WTC11 (cell line): ENCODE results near the gene PPP1CA. TPM values are rescaled to one million over a fixed set of nuclear protein-coding genes. Genes with fewer than 3 reads are reported as not detected.
A peak's percentile ranks its signal among the peaks of the same experiment; 100 is the strongest.

Experiments used
- ATAC-seq: fragments of 200-7000 bp; cut with Tn5 transposase; 2 replicates; pipeline ENCODE4 v1.10.0; 2021; ENCODE audit warnings: mild to moderate bottlenecking, moderate library complexity
- CTCF ChIA-PET: fragments of 300-600 bp; sonication (Branson Sonifier 250); formaldehyde crosslinking; loops from one replicate; lab custom pipeline; 2021; ENCODE audit warnings: antibody characterized with exemption; lab: Charles Lee
- POLR2A ChIA-PET: fragments of 350-600 bp; sonication (Branson Sonifier 250); formaldehyde crosslinking; loops from one replicate; lab custom pipeline; 2021; ENCODE audit warnings: antibody characterized with exemption; lab: Charles Lee
- DNase-seq: peaks from one replicate; pipeline ENCODE4 v3.0.0; 2021; ENCODE audit warnings: low spot score
- H3K27ac Mint-ChIP-seq: 2 replicates; pipeline ENCODE4 v1.8.0; 2021; ENCODE audit warnings: mixed read lengths
- H3K27me3 Mint-ChIP-seq: 2 replicates; pipeline ENCODE4 v1.8.0; 2021; ENCODE audit warnings: low read depth, mild to moderate bottlenecking, moderate library complexity, mixed read lengths
- H3K36me3 Mint-ChIP-seq: 2 replicates; pipeline ENCODE4 v1.8.0; 2021; ENCODE audit warnings: mixed read lengths
- H3K4me1 Mint-ChIP-seq: 2 replicates; pipeline ENCODE4 v1.8.0; 2022; ENCODE audit warnings: mixed read lengths
- H3K4me3 Mint-ChIP-seq: 2 replicates; pipeline ENCODE4 v1.8.0; 2021; ENCODE audit warnings: mild to moderate bottlenecking, moderate library complexity, mixed read lengths
- H3K9me3 Mint-ChIP-seq: 2 replicates; pipeline ENCODE4 v1.8.0; 2021; ENCODE audit warnings: mixed read lengths
- CTCF ChIP-seq: fragments of 200-600 bp; IDR thresholded peaks from 2 replicates; pipeline ENCODE4 v1.8.0; 2022; ENCODE audit warnings: antibody characterized with exemption
- ELF4 ChIP-seq: sonication (generic); formaldehyde crosslinking; IDR thresholded peaks from 2 replicates; pipeline ENCODE4 v1.8.1; 2022; ENCODE audit warnings: low read depth, mild to moderate bottlenecking, moderate library complexity, missing genetic modification reagents
- FOXJ3 ChIP-seq: sonication (generic); formaldehyde crosslinking; IDR thresholded peaks from 2 replicates; pipeline ENCODE4 v1.9.0; 2021; ENCODE audit warnings: missing genetic modification reagents, mild to moderate bottlenecking, borderline replicate concordance
- GTF2I ChIP-seq: fragments of 250-450 bp; sonication (Bioruptor Pico); conservative IDR thresholded peaks from 2 replicates; pipeline ENCODE4 v1.4.0; 2021; ENCODE audit warnings: mild to moderate bottlenecking
- JAZF1 ChIP-seq: fragments of 250-450 bp; sonication (Bioruptor Pico); IDR thresholded peaks from 2 replicates; pipeline ENCODE4 v1.9.0; 2021; ENCODE audit warnings: moderate library complexity, mild to moderate bottlenecking, inconsistent platforms
- KAT7 ChIP-seq: sonication (generic); formaldehyde crosslinking; IDR thresholded peaks from 2 replicates; pipeline ENCODE4 v1.8.1; 2023; ENCODE audit warnings: missing genetic modification reagents, mild to moderate bottlenecking, borderline replicate concordance
- NFYB ChIP-seq: sonication (generic); formaldehyde crosslinking; conservative IDR thresholded peaks from 2 replicates; pipeline ENCODE4 v1.8.0; 2022; ENCODE audit warnings: low read depth, missing genetic modification reagents
- PRDM15 ChIP-seq: sonication (generic); formaldehyde crosslinking; IDR thresholded peaks from 2 replicates; pipeline ENCODE4 v1.8.0; 2022; ENCODE audit warnings: missing genetic modification reagents
- TCF7 ChIP-seq: sonication (generic); formaldehyde crosslinking; IDR thresholded peaks from 2 replicates; pipeline ENCODE4 v1.8.0; 2022; ENCODE audit warnings: mild to moderate bottlenecking, low read depth, missing genetic modification reagents, moderate library complexity
- ZNF232 ChIP-seq: sonication (generic); formaldehyde crosslinking; IDR thresholded peaks from 2 replicates; pipeline ENCODE4 v1.8.0; 2022; ENCODE audit warnings: mild to moderate bottlenecking, missing genetic modification reagents
- ZNF263 ChIP-seq: sonication (generic); formaldehyde crosslinking; IDR thresholded peaks from 2 replicates; pipeline ENCODE4 v1.8.1; 2022; ENCODE audit warnings: low read depth, mild to moderate bottlenecking, moderate library complexity, missing genetic modification reagents
- total RNA-seq: library from RNA; stranded (reverse); gene quantifications from 3 replicates; pipeline ENCODE4 v1.2.3, GENCODE V29; 2021
- TF ChIP-seq, protein P1 (sequence below): sonication (generic); formaldehyde crosslinking; IDR thresholded peaks from 2 replicates; pipeline ENCODE4 v1.8.1; 2022; ENCODE audit warnings: low read depth, missing genetic modification reagents, borderline replicate concordance
- TF ChIP-seq, protein P2 (sequence below): sonication (generic); formaldehyde crosslinking; IDR thresholded peaks from 2 replicates; pipeline ENCODE4 v1.8.1; 2023; ENCODE audit warnings: mild to moderate bottlenecking, missing genetic modification reagents, borderline replicate concordance
- TF ChIP-seq, protein P3 (sequence below): fragments of 250-450 bp; sonication (Bioruptor Pico); IDR thresholded peaks from 2 replicates; pipeline ENCODE4 v1.9.0; 2021; ENCODE audit warnings: moderate library complexity, mild to moderate bottlenecking, inconsistent platforms, borderline replicate concordance
- TF ChIP-seq, protein P4 (sequence below): fragments of 250-450 bp; sonication (Bioruptor Pico); IDR thresholded peaks from 2 replicates; pipeline ENCODE4 v1.9.0; 2021; ENCODE audit warnings: mild to moderate bottlenecking, borderline replicate concordance

PPP1CA gene
- total RNA-seq, 1 experiment from 2014 or later, result 220 TPM

DNA sequence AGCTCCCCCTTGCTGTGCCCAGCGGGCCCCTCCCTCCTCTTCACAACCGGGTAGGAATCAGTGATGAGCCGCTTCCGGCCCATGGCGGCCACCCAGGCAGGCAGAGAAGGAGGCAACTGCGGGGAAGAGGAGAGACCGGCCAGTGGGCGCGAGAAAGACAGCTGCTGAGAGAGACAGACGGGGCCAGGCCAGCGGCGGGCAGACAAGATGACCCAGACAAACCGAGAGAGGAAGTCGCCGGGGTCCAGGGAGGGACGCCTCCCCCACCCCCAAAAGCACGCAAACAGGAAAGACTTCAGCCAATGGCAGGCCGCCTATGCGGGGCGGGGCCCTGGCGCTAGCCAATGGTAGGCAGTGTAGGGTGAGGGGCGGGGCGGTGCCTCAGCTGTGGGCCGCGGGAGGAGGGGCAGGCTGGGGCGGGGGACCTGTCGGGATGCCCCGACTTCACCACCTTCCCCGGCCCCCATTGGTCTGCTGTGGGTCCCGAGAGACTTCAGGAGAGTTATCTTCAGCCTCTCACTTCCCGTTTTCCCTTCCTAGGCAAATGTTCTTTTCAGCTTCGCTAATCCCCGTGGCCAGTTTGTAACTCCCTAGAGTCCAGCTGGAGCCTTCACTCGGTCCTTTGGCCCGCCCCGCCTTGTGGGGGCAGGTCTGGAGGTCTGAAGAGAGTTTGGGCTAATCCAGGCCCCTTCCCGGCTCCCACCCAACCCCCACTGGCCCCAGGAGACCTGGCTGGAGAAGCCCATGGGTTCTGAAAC, 48.2 kb downstream of the PPP1CA start, which contains the start of gene POLD4 (continued):
- TF ChIP-seq, protein P1, sequence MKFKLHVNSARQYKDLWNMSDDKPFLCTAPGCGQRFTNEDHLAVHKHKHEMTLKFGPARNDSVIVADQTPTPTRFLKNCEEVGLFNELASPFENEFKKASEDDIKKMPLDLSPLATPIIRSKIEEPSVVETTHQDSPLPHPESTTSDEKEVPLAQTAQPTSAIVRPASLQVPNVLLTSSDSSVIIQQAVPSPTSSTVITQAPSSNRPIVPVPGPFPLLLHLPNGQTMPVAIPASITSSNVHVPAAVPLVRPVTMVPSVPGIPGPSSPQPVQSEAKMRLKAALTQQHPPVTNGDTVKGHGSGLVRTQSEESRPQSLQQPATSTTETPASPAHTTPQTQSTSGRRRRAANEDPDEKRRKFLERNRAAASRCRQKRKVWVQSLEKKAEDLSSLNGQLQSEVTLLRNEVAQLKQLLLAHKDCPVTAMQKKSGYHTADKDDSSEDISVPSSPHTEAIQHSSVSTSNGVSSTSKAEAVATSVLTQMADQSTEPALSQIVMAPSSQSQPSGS (CRISPR knock-in tag), result no peak
- TF ChIP-seq CTCF (no peak), ZNF263 (CRISPR knock-in tag) (no peak), JAZF1 (CRISPR knock-in tag) (no peak), GTF2I (CRISPR knock-in tag) (no peak), ELF4 (CRISPR knock-in tag) (no peak), TCF7 (CRISPR knock-in tag) (no peak), ZNF232 (CRISPR knock-in tag) (no peak), FOXJ3 (no peak), NFYB (CRISPR knock-in tag) (peak; percentile 74)
- TF ChIP-seq, protein P2, sequence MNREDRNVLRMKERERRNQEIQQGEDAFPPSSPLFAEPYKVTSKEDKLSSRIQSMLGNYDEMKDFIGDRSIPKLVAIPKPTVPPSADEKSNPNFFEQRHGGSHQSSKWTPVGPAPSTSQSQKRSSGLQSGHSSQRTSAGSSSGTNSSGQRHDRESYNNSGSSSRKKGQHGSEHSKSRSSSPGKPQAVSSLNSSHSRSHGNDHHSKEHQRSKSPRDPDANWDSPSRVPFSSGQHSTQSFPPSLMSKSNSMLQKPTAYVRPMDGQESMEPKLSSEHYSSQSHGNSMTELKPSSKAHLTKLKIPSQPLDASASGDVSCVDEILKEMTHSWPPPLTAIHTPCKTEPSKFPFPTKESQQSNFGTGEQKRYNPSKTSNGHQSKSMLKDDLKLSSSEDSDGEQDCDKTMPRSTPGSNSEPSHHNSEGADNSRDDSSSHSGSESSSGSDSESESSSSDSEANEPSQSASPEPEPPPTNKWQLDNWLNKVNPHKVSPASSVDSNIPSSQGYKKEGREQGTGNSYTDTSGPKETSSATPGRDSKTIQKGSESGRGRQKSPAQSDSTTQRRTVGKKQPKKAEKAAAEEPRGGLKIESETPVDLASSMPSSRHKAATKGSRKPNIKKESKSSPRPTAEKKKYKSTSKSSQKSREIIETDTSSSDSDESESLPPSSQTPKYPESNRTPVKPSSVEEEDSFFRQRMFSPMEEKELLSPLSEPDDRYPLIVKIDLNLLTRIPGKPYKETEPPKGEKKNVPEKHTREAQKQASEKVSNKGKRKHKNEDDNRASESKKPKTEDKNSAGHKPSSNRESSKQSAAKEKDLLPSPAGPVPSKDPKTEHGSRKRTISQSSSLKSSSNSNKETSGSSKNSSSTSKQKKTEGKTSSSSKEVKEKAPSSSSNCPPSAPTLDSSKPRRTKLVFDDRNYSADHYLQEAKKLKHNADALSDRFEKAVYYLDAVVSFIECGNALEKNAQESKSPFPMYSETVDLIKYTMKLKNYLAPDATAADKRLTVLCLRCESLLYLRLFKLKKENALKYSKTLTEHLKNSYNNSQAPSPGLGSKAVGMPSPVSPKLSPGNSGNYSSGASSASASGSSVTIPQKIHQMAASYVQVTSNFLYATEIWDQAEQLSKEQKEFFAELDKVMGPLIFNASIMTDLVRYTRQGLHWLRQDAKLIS (CRISPR knock-in tag), result no peak
- TF ChIP-seq, protein P3, sequence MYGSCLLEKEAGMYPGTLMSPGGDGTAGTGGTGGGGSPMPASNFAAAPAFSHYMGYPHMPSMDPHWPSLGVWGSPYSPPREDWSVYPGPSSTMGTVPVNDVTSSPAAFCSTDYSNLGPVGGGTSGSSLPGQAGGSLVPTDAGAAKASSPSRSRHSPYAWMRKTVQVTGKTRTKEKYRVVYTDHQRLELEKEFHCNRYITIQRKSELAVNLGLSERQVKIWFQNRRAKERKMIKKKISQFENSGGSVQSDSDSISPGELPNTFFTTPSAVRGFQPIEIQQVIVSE (CRISPR knock-in tag), result no peak

GRCh38 chr11:67352546-67353316, 48.9 kb downstream of the PPP1CA start:
- ATAC-seq (peak; percentile 2), DNase-seq (peak; percentile 28)
- Mint-ChIP-seq H3K4me3 (peak overlapping the region; percentile 91), H3K4me1 (peaks cover 34% of the 10 kb centered on the region), H3K27me3 (peaks cover 3% of the 10 kb centered on the region), H3K27ac (peak overlapping the region; percentile 89), H3K36me3 (no peaks in the 10 kb centered on the region), H3K9me3 (no peaks in the 10 kb centered on the region)
- POLR2A ChIA-PET, result interaction anchor here (0.8 to 2.1 kb wide), 6 partner anchors 21 to 112 kb away, joined by 3 to 8 read pairs (median 3); no protein-coding TSS in a partner anchor
- CTCF ChIA-PET, result interaction anchor here (0.7 to 10.1 kb wide), 22 partner anchors 8 to 278 kb away, joined by 3 to 842 read pairs (median 4); partner anchors contain the start of genes ANKRD13D, CLCF1, GRK2 and NUDT8
- TF ChIP-seq, protein P4, sequence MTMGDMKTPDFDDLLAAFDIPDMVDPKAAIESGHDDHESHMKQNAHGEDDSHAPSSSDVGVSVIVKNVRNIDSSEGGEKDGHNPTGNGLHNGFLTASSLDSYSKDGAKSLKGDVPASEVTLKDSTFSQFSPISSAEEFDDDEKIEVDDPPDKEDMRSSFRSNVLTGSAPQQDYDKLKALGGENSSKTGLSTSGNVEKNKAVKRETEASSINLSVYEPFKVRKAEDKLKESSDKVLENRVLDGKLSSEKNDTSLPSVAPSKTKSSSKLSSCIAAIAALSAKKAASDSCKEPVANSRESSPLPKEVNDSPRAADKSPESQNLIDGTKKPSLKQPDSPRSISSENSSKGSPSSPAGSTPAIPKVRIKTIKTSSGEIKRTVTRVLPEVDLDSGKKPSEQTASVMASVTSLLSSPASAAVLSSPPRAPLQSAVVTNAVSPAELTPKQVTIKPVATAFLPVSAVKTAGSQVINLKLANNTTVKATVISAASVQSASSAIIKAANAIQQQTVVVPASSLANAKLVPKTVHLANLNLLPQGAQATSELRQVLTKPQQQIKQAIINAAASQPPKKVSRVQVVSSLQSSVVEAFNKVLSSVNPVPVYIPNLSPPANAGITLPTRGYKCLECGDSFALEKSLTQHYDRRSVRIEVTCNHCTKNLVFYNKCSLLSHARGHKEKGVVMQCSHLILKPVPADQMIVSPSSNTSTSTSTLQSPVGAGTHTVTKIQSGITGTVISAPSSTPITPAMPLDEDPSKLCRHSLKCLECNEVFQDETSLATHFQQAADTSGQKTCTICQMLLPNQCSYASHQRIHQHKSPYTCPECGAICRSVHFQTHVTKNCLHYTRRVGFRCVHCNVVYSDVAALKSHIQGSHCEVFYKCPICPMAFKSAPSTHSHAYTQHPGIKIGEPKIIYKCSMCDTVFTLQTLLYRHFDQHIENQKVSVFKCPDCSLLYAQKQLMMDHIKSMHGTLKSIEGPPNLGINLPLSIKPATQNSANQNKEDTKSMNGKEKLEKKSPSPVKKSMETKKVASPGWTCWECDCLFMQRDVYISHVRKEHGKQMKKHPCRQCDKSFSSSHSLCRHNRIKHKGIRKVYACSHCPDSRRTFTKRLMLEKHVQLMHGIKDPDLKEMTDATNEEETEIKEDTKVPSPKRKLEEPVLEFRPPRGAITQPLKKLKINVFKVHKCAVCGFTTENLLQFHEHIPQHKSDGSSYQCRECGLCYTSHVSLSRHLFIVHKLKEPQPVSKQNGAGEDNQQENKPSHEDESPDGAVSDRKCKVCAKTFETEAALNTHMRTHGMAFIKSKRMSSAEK, result no peak
- no peak for TF ChIP-seq KAT7 (CRISPR knock-in tag)
- 0 out of 2 replicates have a peak, but pooled peaks have one; percentile 33 for TF ChIP-seq PRDM15 (CRISPR knock-in tag)
